Spleen (tissue), 11 donors: ENCODE data around the gene SPTLC3. TPM values are rescaled to one million over a fixed set of nuclear protein-coding genes. Genes with fewer than 3 reads are reported as not detected.

Source experiments
- DNase-seq: peaks from one replicate; pipeline ENCODE4 v3.0.0-alpha.2; 2020
- H3K27ac ChIP-seq, 8 donors: fragments of 200-600 bp; sonication (generic) in 7 of 8; 1 replicate in 4 of 8; 2 replicates in 4 of 8; pipeline versions ENCODE4 v1.5.0 to v1.8.0; 2016 to 2021; ENCODE audit warnings: inconsistent platforms in 4 of 8, mild to moderate bottlenecking in 4 of 8, moderate library complexity in 1 of 8
- H3K27me3 ChIP-seq, 7 donors: fragments of 200-600 bp; sonication (generic) in 6 of 7; replicated peaks in 1 of 7; 1 replicate in 4 of 7; 2 replicates in 3 of 7; pipeline versions ENCODE4 v1.5.0 to v1.8.0; 2016 to 2021; ENCODE audit warnings: inconsistent platforms in 3 of 7, mild to moderate bottlenecking in 1 of 7
- H3K36me3 ChIP-seq, 6 donors: fragments of 200-600 bp; sonication (generic) in 5 of 6; 1 replicate in 4 of 6; 2 replicates in 2 of 6; pipeline versions ENCODE4 v1.5.0 to v1.8.0; 2016 to 2021; ENCODE audit warnings: inconsistent platforms in 2 of 6
- H3K4me1 ChIP-seq, 6 donors: fragments of 200-600 bp; sonication (generic) in 5 of 6; 1 replicate in 3 of 6; 2 replicates in 3 of 6; pipeline versions ENCODE4 v1.5.0 to v1.8.0; 2016 to 2021; ENCODE audit warnings: inconsistent platforms in 3 of 6
- H3K4me3 ChIP-seq, 8 donors: fragments of 200-600 bp; sonication (generic) in 7 of 8; 1 replicate in 4 of 8; 2 replicates in 4 of 8; pipeline versions ENCODE4 v1.5.0 to v1.8.0; 2016 to 2021; ENCODE audit warnings: inconsistent platforms in 4 of 8, mild to moderate bottlenecking in 4 of 8, moderate library complexity in 2 of 8
- H3K9me3 ChIP-seq, 8 donors: fragments of 200-600 bp; sonication (generic) in 7 of 8; 1 replicate in 4 of 8; 2 replicates in 4 of 8; pipeline versions ENCODE4 v1.5.0 to v1.8.0; 2016 to 2021; ENCODE audit warnings: inconsistent platforms in 4 of 8
- CTCF ChIP-seq, 11 experiments: fragments of 200-600 bp in 7 of 11; fragments of 450-650 bp in 4 of 11; sonication (generic) in 4 of 11; IDR thresholded peaks in 8 of 11; conservative IDR thresholded peaks in 3 of 11; 1 replicate in 7 of 11; 2 replicates in 4 of 11; pipeline versions ENCODE4 v1.4.0 to v1.8.0; 2016 to 2021; ENCODE audit warnings: antibody characterized with exemption in 11 of 11, inconsistent platforms in 4 of 11, mild to moderate bottlenecking in 1 of 11
- POLR2A ChIP-seq, 3 donors: fragments of 450-650 bp; IDR thresholded peaks; one replicate each; pipeline ENCODE4 v1.5.1; 2017; ENCODE audit warnings: antibody characterized with exemption in 3 of 3, mild to moderate bottlenecking in 1 of 3
- POLR2AphosphoS5 ChIP-seq, 3 donors: sonication (generic); formaldehyde crosslinking; IDR thresholded peaks; one replicate each; pipeline ENCODE4 v1.5.1; 2017; ENCODE audit warnings: antibody characterized with exemption in 3 of 3
- WGBS, 5 donors: extraction: QIAGEN DNeasy Blood & Tissue Kit in 3 of 5; methylation state at CpG; one replicate each; pipeline versions ENCODE4 v1.1.5 to v1.1.7; 2013 to 2018; 5-methylcytosine and 5-hydroxymethylcytosine counted together
- intact Hi-C: fragments of 100-400 bp; cut with DNase I; formaldehyde crosslinking; loops from one replicate; pipeline ENCODE4 v1.15.0; 2023; ENCODE audit warnings: low total_unique reads
- polyA plus RNA-seq, 3 donors: library from polyadenylated mRNA; stranded (reverse); fragments of 200-250 nt; gene quantifications; one replicate each; pipeline ENCODE4 v1.2.1, GENCODE V29; 2013
- total RNA-seq, 7 donors: library from RNA; depleted of rRNA in 3 of 7; stranded (reverse); fragments of >200 nt in 3 of 7; fragmentation: NEBNext Ultra II Directional in 4 of 7; extraction: Animal tissue kit (Norgen Biotek cat#: 25700) in 4 of 7; gene quantifications; one replicate each; pipeline versions ENCODE4 v1.1.0 to v1.2.1, GENCODE V29; 2016 to 2021
- donor health status: healthy with polysubstance abuse.
- donor health status: DM: no; HTN: no; CAD: no; lungs with moderate emphysema.
- donor health status: DM: no; HTN: no; CAD: no.
- donor health status: Bipolar disorder and iron deficiency.
- donor health status: healthy.
- donor health status: DM: no; HTN: no; CAD: no.
- donor health status: DM: yes; HTN: yes; CAD: no.

SPTLC3 gene
- total and polyA plus RNA-seq, 10 donors, result 0.50 to 12.3 (median 3.7) TPM

- no peak for TF ChIP-seq POLR2AphosphoS5 (IDR thresholded peaks at IDR 0.05)
- no peak for TF ChIP-seq CTCF (IDR thresholded peaks at IDR 0.05 in 8 of 11, conservative IDR thresholded peaks at IDR 0.05 in 3 of 11)
- no peak for TF ChIP-seq POLR2A (IDR thresholded peaks at IDR 0.05)
- no peaks in the 10 kb centered on the region for H3K36me3 ChIP-seq
- intact Hi-C loops, result loop anchor here (5.0 to 10.0 kb wide), 2 partner anchors 126 to 1424 kb away; no protein-coding TSS in a partner anchor
- peaks cover 0 to 3% (median 0%) of the 10 kb centered on the region in 7 donors for H3K27me3 ChIP-seq
- H3K27ac ChIP-seq, result no peak overlapping the region
- WGBS, 5 donors, result 81 to 93% (median 87%) methylated on average over 2 of the region's 2 CpGs
- no peak overlapping the region for H3K4me3 ChIP-seq
- H3K4me1 ChIP-seq, result peaks cover 0 to 6% (median 0%) of the 10 kb centered on the region in 6 donors
- H3K9me3 ChIP-seq, result no peaks in the 10 kb centered on the region
- no peak for DNase-seq
These were observed 92.5 kb downstream of the SPTLC3 start for GRCh38 chr20:13101276-13101675.

GRCh38 chr20:13101706-13102105 is 92.9 kb downstream of the SPTLC3 start:
- H3K36me3 ChIP-seq, result no peaks in the 10 kb centered on the region
- peaks cover 0 to 7% (median 0%) of the 10 kb centered on the region in 7 donors for H3K27me3 ChIP-seq
- 58 to 72% (median 64%) methylated on average over 5 of the region's 5 CpGs for WGBS, 5 donors
- no peak overlapping the region for H3K27ac ChIP-seq
- no peak overlapping the region for H3K4me3 ChIP-seq
- no peaks in the 10 kb centered on the region for H3K9me3 ChIP-seq
- H3K4me1 ChIP-seq, result peaks cover 0 to 6% (median 0%) of the 10 kb centered on the region in 6 donors
- intact Hi-C loops, result loop anchor here (5.0 to 10.0 kb wide), 2 partner anchors 127 to 1424 kb away; no protein-coding TSS in a partner anchor
- no peak for DNase-seq
- TF ChIP-seq CTCF (IDR thresholded peaks at IDR 0.05 in 8 of 11, conservative IDR thresholded peaks at IDR 0.05 in 3 of 11) (no peak), POLR2A (IDR thresholded peaks at IDR 0.05) (no peak), POLR2AphosphoS5 (IDR thresholded peaks at IDR 0.05) (no peak)

GRCh38 chr20:13102237-13102636 is 93.5 kb downstream of the SPTLC3 start:
- Histone ChIP-seq H3K4me1 (peaks cover 0 to 6% (median 0%) of the 10 kb centered on the region in 6 donors), H3K4me3 (no peak overlapping the region), H3K27me3 (peaks cover 0 to 8% (median 0%) of the 10 kb centered on the region in 7 donors), H3K9me3 (no peaks in the 10 kb centered on the region), H3K27ac (no peak overlapping the region), H3K36me3 (no peaks in the 10 kb centered on the region)
- TF ChIP-seq POLR2A (IDR thresholded peaks at IDR 0.05), result no peak
- TF ChIP-seq POLR2AphosphoS5 (IDR thresholded peaks at IDR 0.05), result no peak
- TF ChIP-seq CTCF (IDR thresholded peaks at IDR 0.05 in 8 of 11, conservative IDR thresholded peaks at IDR 0.05 in 3 of 11), result no peak
- intact Hi-C loops, result loop anchor here (5.0 to 10.0 kb wide), 2 partner anchors 127 to 1425 kb away; no protein-coding TSS in a partner anchor
- DNase-seq, result no peak
- 76 to 85% (median 80%) methylated on average over 3 of the region's 3 CpGs for WGBS, 5 donors

- H3K36me3 ChIP-seq, result no peaks in the 10 kb centered on the region
- no peak overlapping the region for H3K27ac ChIP-seq
- no peak overlapping the region for H3K4me3 ChIP-seq
- peaks cover 0 to 8% (median 0%) of the 10 kb centered on the region in 7 donors for H3K27me3 ChIP-seq
- intact Hi-C loops, result loop anchor here (5.0 to 10.0 kb wide), 2 partner anchors 128 to 1425 kb away; no protein-coding TSS in a partner anchor
- WGBS, 5 donors, result 88 to 97% (median 93%) methylated on average over 1 of the region's 1 CpG
- H3K9me3 ChIP-seq, result no peaks in the 10 kb centered on the region
- DNase-seq, result no peak
- TF ChIP-seq CTCF (IDR thresholded peaks at IDR 0.05 in 8 of 11, conservative IDR thresholded peaks at IDR 0.05 in 3 of 11), result no peak
- TF ChIP-seq POLR2A (IDR thresholded peaks at IDR 0.05), result no peak
- TF ChIP-seq POLR2AphosphoS5 (IDR thresholded peaks at IDR 0.05), result no peak
- H3K4me1 ChIP-seq, result peaks cover 0 to 6% (median 0%) of the 10 kb centered on the region in 6 donors
These were observed 93.9 kb downstream of the SPTLC3 start for GRCh38 chr20:13102694-13103093.
